ENCODE measurements around the gene UBIAD1.
A peak's percentile ranks its signal among the peaks of the same experiment; 100 is the strongest.
"Not testable (repeated sequence)": the region's sequence is repeated elsewhere in the genome, so short reads cannot be mapped to it uniquely, and the experiment has no call there.

UBIAD1 gene

GRCh38 chr1:11256299-11256698 is 16.7 kb upstream of the UBIAD1 start:
- Histone ChIP-seq H3K4me3 (ENCODE audit: low read length) (no peak overlapping the region), H3K27ac (ENCODE audit: low read depth, low read length) (no peak overlapping the region), H3K23ac (ENCODE audit: low read length) (no peak overlapping the region), H3K79me2 (ENCODE audit: control insufficient read depth, insufficient read depth, low read length) (peaks cover under 1% of the 10 kb centered on the region), H2BK120ac (ENCODE audit: low read depth, low read length) (no peak overlapping the region), H3K56ac (ENCODE audit: low read length) (no peak overlapping the region), H3K4me2 (ENCODE audit: low read length) (no peak overlapping the region), H2BK5ac (ENCODE audit: low read length) (no peak overlapping the region), H3K27me3 (ENCODE audit: insufficient read depth, low read length, poor library complexity) (no peaks in the 10 kb centered on the region), H3K9ac (ENCODE audit: low read length) (no peak overlapping the region), H2BK15ac (replicated peaks; ENCODE audit: low read depth) (no peak overlapping the region), H3K79me1 (ENCODE audit: low read length) (no peaks in the 10 kb centered on the region), H3K36me3 (ENCODE audit: control insufficient read depth, insufficient read depth, low read length) (peaks cover 17% of the 10 kb centered on the region), H3K18ac (ENCODE audit: low read length) (no peak overlapping the region), H2AK5ac (ENCODE audit: low read length) (no peak overlapping the region), H4K8ac (ENCODE audit: low read depth, low read length) (no peak overlapping the region), H3K4me1 (ENCODE audit: control insufficient read depth, low read depth, low read length) (peaks cover under 1% of the 10 kb centered on the region), H4K5ac (ENCODE audit: low read length) (no peak overlapping the region), H3K4ac (ENCODE audit: low read depth, low read length) (no peak overlapping the region)
- no CpG with 5 or more reads among the region's 1 CpG for WGBS (ENCODE audit: extremely low coverage, insufficient coverage, low lambda C conversion rate)
- no peak for DNase-seq

GRCh38 chr1:11262171-11263049 is 10.6 kb upstream of the UBIAD1 start, which contains the start of gene MTOR:
TSS of gene MTOR (minus strand) at chr1:11262551. CDS start at chr1:11259409, 3,142 bp downstream.
- H3K79me1 ChIP-seq (ENCODE audit: low read length): peaks cover 2% of the 10 kb centered on the region
- H2BK5ac ChIP-seq (ENCODE audit: low read length): no peak within 1 kb of the TSS
- H4K8ac ChIP-seq (ENCODE audit: low read depth, low read length): peak within 1 kb of the TSS; percentile 98
- no CpG with 5 or more reads among the region's 60 CpGs for WGBS (ENCODE audit: extremely low coverage, insufficient coverage, low lambda C conversion rate)
- peak within 1 kb of the TSS; percentile 87 for H3K4me2 ChIP-seq (ENCODE audit: low read length)
- H2AK5ac ChIP-seq (ENCODE audit: low read length): no peak within 1 kb of the TSS
- H3K4ac ChIP-seq (ENCODE audit: low read depth, low read length): peak within 1 kb of the TSS; percentile 66
- no peak within 1 kb of the TSS for H2BK120ac ChIP-seq (ENCODE audit: low read depth, low read length)
- peak within 1 kb of the TSS; percentile 91 for H3K9ac ChIP-seq (ENCODE audit: low read length)
- H3K27ac ChIP-seq (ENCODE audit: low read depth, low read length): no peak within 1 kb of the TSS
- peak; percentile 100 for DNase-seq
- H3K56ac ChIP-seq (ENCODE audit: low read length): peak within 1 kb of the TSS; percentile 97
- no peaks in the 10 kb centered on the region for H3K36me3 ChIP-seq (ENCODE audit: control insufficient read depth, insufficient read depth, low read length)
- H3K79me2 ChIP-seq (ENCODE audit: control insufficient read depth, insufficient read depth, low read length): peaks cover 10% of the 10 kb centered on the region
- H3K23ac ChIP-seq (ENCODE audit: low read length): no peak within 1 kb of the TSS
- H2BK15ac ChIP-seq (replicated peaks; ENCODE audit: low read depth): no peak within 1 kb of the TSS
- H3K27me3 ChIP-seq (ENCODE audit: insufficient read depth, low read length, poor library complexity): no peaks in the 10 kb centered on the region
- peaks cover 2% of the 10 kb centered on the region for H3K4me1 ChIP-seq (ENCODE audit: control insufficient read depth, low read depth, low read length)
- peak within 1 kb of the TSS; percentile 84 for H3K4me3 ChIP-seq (ENCODE audit: low read length)
- H3K18ac ChIP-seq (ENCODE audit: low read length): peak within 1 kb of the TSS; percentile 42
- H4K5ac ChIP-seq (ENCODE audit: low read length): no peak within 1 kb of the TSS

DNA sequence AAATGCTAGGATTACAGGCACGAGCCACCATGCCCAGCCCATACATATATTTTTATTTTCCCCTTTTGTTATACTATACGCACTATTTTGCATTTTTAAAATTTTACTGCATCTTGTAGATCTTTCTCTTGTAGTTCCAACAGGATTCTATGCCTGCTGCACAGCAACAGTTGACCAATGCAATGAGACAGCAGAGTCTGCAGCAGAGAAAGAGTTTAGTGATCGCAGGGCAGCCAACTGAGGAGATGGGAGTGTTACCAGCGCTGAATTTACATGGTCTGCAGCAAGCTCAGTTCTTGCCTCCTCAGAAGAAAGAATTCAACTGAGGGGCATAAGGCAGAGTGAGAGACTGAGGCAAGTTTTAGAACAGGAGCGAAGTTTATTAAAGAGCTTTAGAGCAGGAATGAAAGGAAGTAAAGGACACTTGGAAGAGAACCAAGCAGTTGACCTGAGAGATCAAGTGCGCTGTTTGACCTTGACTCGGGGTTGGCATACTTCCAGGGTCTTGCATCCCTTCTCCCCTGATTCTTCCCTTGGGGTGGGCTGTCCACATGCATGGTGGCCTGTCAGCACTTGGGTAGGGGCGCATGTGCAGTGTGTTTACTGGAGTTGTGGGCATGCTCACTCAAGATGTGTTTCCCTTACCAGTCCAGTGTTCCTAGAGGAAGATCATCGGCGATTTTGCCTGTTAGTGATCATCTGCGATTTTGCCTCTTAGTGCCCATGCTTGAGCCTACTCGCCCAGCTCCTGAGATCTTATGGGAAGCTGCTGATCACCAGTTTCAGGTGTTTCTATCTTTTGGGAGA is 6.5 kb upstream of the UBIAD1 start:
- Histone ChIP-seq H3K18ac (ENCODE audit: low read length) (no peak overlapping the region), H3K4me1 (ENCODE audit: control insufficient read depth, low read depth, low read length) (no peaks in the 10 kb centered on the region), H4K8ac (ENCODE audit: low read depth, low read length) (no peak overlapping the region), H3K56ac (ENCODE audit: low read length) (no peak overlapping the region), H3K4me3 (ENCODE audit: low read length) (no peak overlapping the region), H3K4me2 (ENCODE audit: low read length) (no peak overlapping the region), H3K27me3 (ENCODE audit: insufficient read depth, low read length, poor library complexity) (no peaks in the 10 kb centered on the region), H2BK15ac (replicated peaks; ENCODE audit: low read depth) (no peak overlapping the region), H2BK120ac (ENCODE audit: low read depth, low read length) (no peak overlapping the region), H3K36me3 (ENCODE audit: control insufficient read depth, insufficient read depth, low read length) (no peaks in the 10 kb centered on the region), H3K4ac (ENCODE audit: low read depth, low read length) (no peak overlapping the region), H3K9ac (ENCODE audit: low read length) (no peak overlapping the region), H2AK5ac (ENCODE audit: low read length) (no peak overlapping the region), H2BK5ac (ENCODE audit: low read length) (no peak overlapping the region), H3K27ac (ENCODE audit: low read depth, low read length) (no peak overlapping the region), H3K23ac (ENCODE audit: low read length) (no peak overlapping the region), H3K79me2 (ENCODE audit: control insufficient read depth, insufficient read depth, low read length) (peaks cover 8% of the 10 kb centered on the region), H4K5ac (ENCODE audit: low read length) (no peak overlapping the region), H3K79me1 (ENCODE audit: low read length) (peaks cover 2% of the 10 kb centered on the region)
- no peak for DNase-seq
- no CpG with 5 or more reads among the region's 12 CpGs for WGBS (ENCODE audit: extremely low coverage, insufficient coverage, low lambda C conversion rate)

GRCh38 chr1:11267350-11268337 is 5.4 kb upstream of the UBIAD1 start:
- H3K27ac ChIP-seq (ENCODE audit: low read depth, low read length); H3K56ac ChIP-seq (ENCODE audit: low read length); H3K4me2 ChIP-seq (ENCODE audit: low read length); H3K4me1 ChIP-seq (ENCODE audit: control insufficient read depth, low read depth, low read length); H4K5ac ChIP-seq (ENCODE audit: low read length); H4K8ac ChIP-seq (ENCODE audit: low read depth, low read length); H3K23ac ChIP-seq (ENCODE audit: low read length); DNase-seq; H3K18ac ChIP-seq (ENCODE audit: low read length); H3K79me1 ChIP-seq (ENCODE audit: low read length); H2BK120ac ChIP-seq (ENCODE audit: low read depth, low read length); H3K79me2 ChIP-seq (ENCODE audit: control insufficient read depth, insufficient read depth, low read length); H3K4ac ChIP-seq (ENCODE audit: low read depth, low read length); H2AK5ac ChIP-seq (ENCODE audit: low read length); H2BK5ac ChIP-seq (ENCODE audit: low read length); H3K27me3 ChIP-seq (ENCODE audit: insufficient read depth, low read length, poor library complexity); H3K4me3 ChIP-seq (ENCODE audit: low read length); H3K36me3 ChIP-seq (ENCODE audit: control insufficient read depth, insufficient read depth, low read length); H3K9ac ChIP-seq (ENCODE audit: low read length); H2BK15ac ChIP-seq (replicated peaks; ENCODE audit: low read depth): not testable (repeated sequence)
- no CpG with 5 or more reads among the region's 19 CpGs for WGBS (ENCODE audit: extremely low coverage, insufficient coverage, low lambda C conversion rate)

GRCh38 chr1:11272544-11272831 is 510 bp upstream of the UBIAD1 start:
- H2AK5ac ChIP-seq (ENCODE audit: low read length): no peak overlapping the region
- H3K4me3 ChIP-seq (ENCODE audit: low read length): no peak overlapping the region
- H2BK15ac ChIP-seq (replicated peaks; ENCODE audit: low read depth): no peak overlapping the region
- H3K79me2 ChIP-seq (ENCODE audit: control insufficient read depth, insufficient read depth, low read length): peaks cover 13% of the 10 kb centered on the region
- no peak overlapping the region for H2BK5ac ChIP-seq (ENCODE audit: low read length)
- WGBS (ENCODE audit: extremely low coverage, insufficient coverage, low lambda C conversion rate): no CpG with 5 or more reads among the region's 9 CpGs
- H3K9ac ChIP-seq (ENCODE audit: low read length): no peak overlapping the region
- no peak overlapping the region for H3K18ac ChIP-seq (ENCODE audit: low read length)
- no peak overlapping the region for H4K8ac ChIP-seq (ENCODE audit: low read depth, low read length)
- H3K4me1 ChIP-seq (ENCODE audit: control insufficient read depth, low read depth, low read length): peaks cover 2% of the 10 kb centered on the region
- no peak overlapping the region for H2BK120ac ChIP-seq (ENCODE audit: low read depth, low read length)
- no peaks in the 10 kb centered on the region for H3K36me3 ChIP-seq (ENCODE audit: control insufficient read depth, insufficient read depth, low read length)
- DNase-seq: no peak
- peaks cover 12% of the 10 kb centered on the region for H3K79me1 ChIP-seq (ENCODE audit: low read length)
- H3K23ac ChIP-seq (ENCODE audit: low read length): no peak overlapping the region
- no peaks in the 10 kb centered on the region for H3K27me3 ChIP-seq (ENCODE audit: insufficient read depth, low read length, poor library complexity)
- no peak overlapping the region for H3K4ac ChIP-seq (ENCODE audit: low read depth, low read length)
- H3K27ac ChIP-seq (ENCODE audit: low read depth, low read length): no peak overlapping the region
- no peak overlapping the region for H4K5ac ChIP-seq (ENCODE audit: low read length)
- H3K4me2 ChIP-seq (ENCODE audit: low read length): peak overlapping the region; percentile 1
- H3K56ac ChIP-seq (ENCODE audit: low read length): no peak overlapping the region

All from mesendoderm (in vitro differentiated cells).